22Rv1 (cell line): Measurements from ENCODE around the gene LGI4.

ENCODE experiments used
- ZFX ChIP-seq: fragments of 450-650 bp; IDR thresholded peaks from 2 replicates; pipeline ENCODE4 v1.6.1; 2017; ENCODE audit warnings: antibody characterized with exemption, borderline replicate concordance
- TF ChIP-seq, protein P1 (sequence below): fragments of 450-650 bp; IDR thresholded peaks from 2 replicates; pipeline ENCODE4 v1.5.1; 2017; ENCODE audit warnings: mild to moderate bottlenecking

DNA sequence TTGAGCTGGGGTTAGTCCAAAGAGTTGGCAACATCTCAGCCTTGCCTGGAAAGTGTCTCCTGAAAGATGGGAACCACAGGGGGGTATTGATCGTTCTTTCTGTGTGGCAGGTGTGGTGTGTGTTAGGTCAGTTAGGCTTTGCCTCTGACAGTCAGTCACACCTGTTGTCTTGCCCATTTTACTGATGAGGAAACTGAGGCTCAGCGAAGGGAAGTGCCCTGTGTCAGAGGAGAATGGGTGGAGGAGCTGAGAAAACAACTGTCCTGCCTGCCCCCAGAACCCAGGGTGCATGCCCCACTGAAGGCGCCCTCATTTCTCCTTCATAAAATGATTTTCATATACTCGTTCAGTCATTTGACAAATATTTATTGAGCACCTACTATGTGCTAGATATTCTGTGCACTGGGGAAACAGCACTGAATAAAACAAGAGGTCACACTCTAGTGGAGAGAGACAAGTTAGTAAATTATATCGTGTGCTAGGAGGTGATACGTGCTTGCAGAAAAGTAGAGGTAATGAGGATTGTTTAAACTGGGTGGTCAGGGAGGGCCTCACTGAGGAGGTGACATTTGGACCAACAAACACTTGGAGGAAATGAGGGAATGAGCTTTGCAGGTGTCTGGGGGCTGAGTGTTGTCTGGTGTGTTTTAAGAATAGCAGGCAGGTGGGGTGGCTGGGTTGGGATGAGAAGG, 21.3 kb upstream of the LGI4 start:
- TF ChIP-seq, protein P1, sequence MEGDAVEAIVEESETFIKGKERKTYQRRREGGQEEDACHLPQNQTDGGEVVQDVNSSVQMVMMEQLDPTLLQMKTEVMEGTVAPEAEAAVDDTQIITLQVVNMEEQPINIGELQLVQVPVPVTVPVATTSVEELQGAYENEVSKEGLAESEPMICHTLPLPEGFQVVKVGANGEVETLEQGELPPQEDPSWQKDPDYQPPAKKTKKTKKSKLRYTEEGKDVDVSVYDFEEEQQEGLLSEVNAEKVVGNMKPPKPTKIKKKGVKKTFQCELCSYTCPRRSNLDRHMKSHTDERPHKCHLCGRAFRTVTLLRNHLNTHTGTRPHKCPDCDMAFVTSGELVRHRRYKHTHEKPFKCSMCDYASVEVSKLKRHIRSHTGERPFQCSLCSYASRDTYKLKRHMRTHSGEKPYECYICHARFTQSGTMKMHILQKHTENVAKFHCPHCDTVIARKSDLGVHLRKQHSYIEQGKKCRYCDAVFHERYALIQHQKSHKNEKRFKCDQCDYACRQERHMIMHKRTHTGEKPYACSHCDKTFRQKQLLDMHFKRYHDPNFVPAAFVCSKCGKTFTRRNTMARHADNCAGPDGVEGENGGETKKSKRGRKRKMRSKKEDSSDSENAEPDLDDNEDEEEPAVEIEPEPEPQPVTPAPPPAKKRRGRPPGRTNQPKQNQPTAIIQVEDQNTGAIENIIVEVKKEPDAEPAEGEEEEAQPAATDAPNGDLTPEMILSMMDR: no peak
- TF ChIP-seq ZFX: no peak
